Astrocyte of the spinal cord (primary cell): ENCODE results near the gene PRDM16.

Experiments used
- DNase-seq: peaks from one replicate; pipeline ENCODE4 v3.0.0; 2011; ENCODE audit warnings: low read depth, low spot score
- H3K4me3 ChIP-seq: 2 replicates; pipeline ENCODE4 v1.5.1; 2011; ENCODE audit warnings: low read depth, mild to moderate bottlenecking, low read length, moderate library complexity
- CTCF ChIP-seq: IDR thresholded peaks from 2 replicates; pipeline ENCODE4 v1.5.1; 2012; ENCODE audit warnings: low read depth, mild to moderate bottlenecking, low read length, inconsistent platforms
- in situ Hi-C: cut with HindIII; loops from 2 replicates; pipeline ENCODE4 v1.10.0; 2017; ENCODE audit warnings: low sequenced_read_pairs

The PRDM16 gene

GRCh38 chr1:3208819-3209200 lies 139.8 kb downstream of the PRDM16 start:
- TF ChIP-seq CTCF: no peak
- in situ Hi-C loops: no loop called here
- no peak overlapping the region for H3K4me3 ChIP-seq
- no peak for DNase-seq

GRCh38 chr1:3209201-3209600 lies 140.2 kb downstream of the PRDM16 start:
- DNase-seq: no peak
- TF ChIP-seq CTCF: no peak
- H3K4me3 ChIP-seq: no peak overlapping the region
- in situ Hi-C loops: no loop called here

- in situ Hi-C loops: no loop called here
- no peak for DNase-seq
- no peak overlapping the region for H3K4me3 ChIP-seq
- TF ChIP-seq CTCF: no peak
These were observed 142.8 kb downstream of the PRDM16 start for GRCh38 chr1:3211582-3212375.

- no peak for DNase-seq
- no peak for TF ChIP-seq CTCF
- in situ Hi-C loops: no loop called here
- no peak overlapping the region for H3K4me3 ChIP-seq
These were observed 143.7 kb downstream of the PRDM16 start for GRCh38 chr1:3212453-3213355.

- no peak for DNase-seq
- in situ Hi-C loops: no loop called here
- TF ChIP-seq CTCF: no peak
- H3K4me3 ChIP-seq: no peak overlapping the region
These were observed 144.7 kb downstream of the PRDM16 start for GRCh38 chr1:3213730-3214129.

GRCh38 chr1:3215198-3216014 lies 146.4 kb downstream of the PRDM16 start:
- in situ Hi-C loops: no loop called here
- TF ChIP-seq CTCF: no peak
- DNase-seq: no peak

More at GRCh38 chr1:3215198-3216014, 146.4 kb downstream of the PRDM16 start:
- no peak overlapping the region for H3K4me3 ChIP-seq
